ENCODE measurements around the gene ZDHHC14.
A peak's percentile ranks its signal among the peaks of the same experiment; 100 is the strongest.

Gene ZDHHC14

DNA sequence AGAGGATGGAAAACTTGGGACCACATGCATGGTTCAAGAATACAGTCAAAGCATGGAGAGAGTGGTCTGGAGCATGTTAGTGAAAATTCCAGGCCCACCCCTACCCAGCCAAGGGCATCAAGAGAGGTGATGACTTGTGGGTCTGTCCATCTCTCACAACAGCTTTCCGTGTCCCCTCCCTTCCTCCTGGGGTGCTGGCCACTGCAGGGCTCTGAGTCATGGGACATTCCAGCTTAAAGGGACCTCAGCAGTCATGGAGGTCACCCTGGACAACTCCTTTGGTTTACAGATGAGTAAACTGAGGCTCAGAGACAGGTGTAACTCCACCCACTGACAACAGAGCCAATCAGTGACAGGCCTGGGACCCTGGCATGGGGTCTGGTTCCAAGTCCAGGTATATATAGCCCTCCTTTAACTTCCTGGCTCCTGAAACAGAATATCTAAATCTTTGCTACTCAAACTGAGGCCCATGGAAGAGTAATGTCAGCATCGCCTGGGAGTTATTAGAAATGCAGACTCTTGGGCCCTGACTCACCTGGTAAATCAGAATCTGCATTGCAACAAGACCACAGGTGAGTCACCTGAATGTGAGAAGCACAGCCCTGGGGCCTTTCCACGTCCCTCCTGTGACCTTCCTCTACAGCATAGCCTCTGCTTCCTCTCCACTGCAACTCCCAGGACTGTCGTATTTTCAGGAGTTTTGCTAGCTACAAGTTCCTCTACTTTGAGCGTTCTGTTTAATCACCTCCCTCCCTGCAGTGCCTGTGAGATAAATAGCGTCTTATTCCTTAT is 170.2 kb downstream of the ZDHHC14 start:
- Histone ChIP-seq H3K27me3 (no peaks in the 10 kb centered on the region), H3K27ac (no peak overlapping the region), H3K4me1 (no peaks in the 10 kb centered on the region), H3K36me3 (no peaks in the 10 kb centered on the region), H3K4me3 (no peak overlapping the region), H3K9me3 (no peaks in the 10 kb centered on the region)
- intact Hi-C loops (cut with DNase I; ENCODE audit: low total_unique reads) = no loop called here
- TF ChIP-seq, protein P1, sequence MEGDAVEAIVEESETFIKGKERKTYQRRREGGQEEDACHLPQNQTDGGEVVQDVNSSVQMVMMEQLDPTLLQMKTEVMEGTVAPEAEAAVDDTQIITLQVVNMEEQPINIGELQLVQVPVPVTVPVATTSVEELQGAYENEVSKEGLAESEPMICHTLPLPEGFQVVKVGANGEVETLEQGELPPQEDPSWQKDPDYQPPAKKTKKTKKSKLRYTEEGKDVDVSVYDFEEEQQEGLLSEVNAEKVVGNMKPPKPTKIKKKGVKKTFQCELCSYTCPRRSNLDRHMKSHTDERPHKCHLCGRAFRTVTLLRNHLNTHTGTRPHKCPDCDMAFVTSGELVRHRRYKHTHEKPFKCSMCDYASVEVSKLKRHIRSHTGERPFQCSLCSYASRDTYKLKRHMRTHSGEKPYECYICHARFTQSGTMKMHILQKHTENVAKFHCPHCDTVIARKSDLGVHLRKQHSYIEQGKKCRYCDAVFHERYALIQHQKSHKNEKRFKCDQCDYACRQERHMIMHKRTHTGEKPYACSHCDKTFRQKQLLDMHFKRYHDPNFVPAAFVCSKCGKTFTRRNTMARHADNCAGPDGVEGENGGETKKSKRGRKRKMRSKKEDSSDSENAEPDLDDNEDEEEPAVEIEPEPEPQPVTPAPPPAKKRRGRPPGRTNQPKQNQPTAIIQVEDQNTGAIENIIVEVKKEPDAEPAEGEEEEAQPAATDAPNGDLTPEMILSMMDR (IDR thresholded peaks at IDR 0.05) = no peak
- peak in 1 of 2 donors; percentile 37 for DNase-seq

DNA sequence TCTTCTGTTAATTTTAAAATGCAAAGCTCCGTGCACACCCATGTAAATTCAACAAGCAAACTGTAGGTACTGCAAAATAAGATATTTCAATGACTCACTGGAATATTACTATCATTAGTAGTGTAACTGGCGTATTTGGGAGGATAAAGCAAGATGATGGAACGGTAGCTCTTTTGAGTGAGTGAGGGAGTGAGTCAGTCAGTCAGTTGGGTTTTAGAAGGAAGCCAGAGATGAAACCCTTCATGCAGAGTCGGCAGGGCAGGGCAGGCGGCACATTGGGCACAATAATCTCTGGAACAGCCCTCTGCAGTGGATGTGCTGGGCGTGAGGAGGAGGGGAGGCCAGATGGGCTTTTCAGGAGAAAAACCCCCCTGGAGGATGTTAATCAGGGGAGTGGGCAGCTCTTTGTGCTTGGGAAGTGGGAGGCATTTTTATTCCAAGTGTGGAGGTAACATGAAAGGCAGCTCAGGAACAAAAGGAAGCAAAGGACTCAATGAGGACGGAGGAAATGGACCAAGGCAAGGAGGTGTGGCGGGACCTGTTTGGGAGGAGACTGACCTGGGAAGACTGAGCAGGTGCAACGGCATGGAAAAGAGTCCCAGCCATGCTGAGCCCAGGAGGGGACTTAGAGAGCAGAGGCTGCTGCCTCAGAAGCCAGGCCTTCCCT is 171.2 kb downstream of the ZDHHC14 start:
- Histone ChIP-seq H3K4me1 (peaks cover 0 to 9% (median 4%) of the 10 kb centered on the region in 4 donors), H3K27ac (no peak overlapping the region), H3K36me3 (no peaks in the 10 kb centered on the region), H3K27me3 (no peaks in the 10 kb centered on the region), H3K9me3 (no peaks in the 10 kb centered on the region), H3K4me3 (no peak overlapping the region)
- DNase-seq = no peak
- TF ChIP-seq, protein P1 (IDR thresholded peaks at IDR 0.05) = no peak
- intact Hi-C loops (cut with DNase I; ENCODE audit: low total_unique reads) = no loop called here

DNA sequence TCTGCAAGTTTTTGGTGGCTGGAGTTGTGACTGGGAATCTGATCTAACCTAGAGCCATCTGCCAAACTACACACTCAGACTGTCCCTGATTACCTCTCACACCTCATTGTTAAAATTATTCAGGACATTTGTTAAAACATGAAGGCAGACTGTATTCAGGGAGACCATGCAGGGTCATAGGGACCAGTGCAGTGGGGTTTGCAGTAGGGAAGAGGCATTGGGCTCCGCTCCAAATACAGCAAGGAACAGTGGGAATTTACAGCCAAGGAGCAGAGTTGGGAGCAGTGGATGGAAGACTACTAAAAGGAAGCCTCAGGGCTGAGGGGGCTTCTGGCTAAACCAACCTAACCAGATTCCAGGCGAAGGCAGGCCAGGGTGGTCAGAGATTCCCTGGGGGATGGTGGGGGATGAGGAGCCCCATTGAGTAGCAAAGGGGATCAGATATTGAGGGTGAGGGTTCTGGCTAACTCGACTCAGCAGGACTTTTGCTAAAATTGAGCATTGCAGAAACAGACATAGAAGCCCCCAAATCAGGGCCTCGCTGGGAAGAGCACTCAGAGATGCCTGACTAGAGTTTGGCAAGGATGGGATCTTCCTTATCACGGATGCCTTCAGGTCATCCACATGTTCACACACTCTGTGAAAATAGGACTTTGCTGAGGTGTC is 172.0 kb downstream of the ZDHHC14 start:
- no peak overlapping the region for H3K4me3 ChIP-seq
- TF ChIP-seq, protein P1 (IDR thresholded peaks at IDR 0.05) = no peak
- no peak overlapping the region for H3K27ac ChIP-seq
- no peaks in the 10 kb centered on the region for H3K9me3 ChIP-seq
- intact Hi-C loops (cut with DNase I; ENCODE audit: low total_unique reads) = no loop called here
- no peaks in the 10 kb centered on the region for H3K36me3 ChIP-seq
- H3K27me3 ChIP-seq = no peaks in the 10 kb centered on the region
- H3K4me1 ChIP-seq = peaks cover 0 to 9% (median 4%) of the 10 kb centered on the region in 4 donors
- DNase-seq = peak in 1 of 2 donors; percentile 28

DNA sequence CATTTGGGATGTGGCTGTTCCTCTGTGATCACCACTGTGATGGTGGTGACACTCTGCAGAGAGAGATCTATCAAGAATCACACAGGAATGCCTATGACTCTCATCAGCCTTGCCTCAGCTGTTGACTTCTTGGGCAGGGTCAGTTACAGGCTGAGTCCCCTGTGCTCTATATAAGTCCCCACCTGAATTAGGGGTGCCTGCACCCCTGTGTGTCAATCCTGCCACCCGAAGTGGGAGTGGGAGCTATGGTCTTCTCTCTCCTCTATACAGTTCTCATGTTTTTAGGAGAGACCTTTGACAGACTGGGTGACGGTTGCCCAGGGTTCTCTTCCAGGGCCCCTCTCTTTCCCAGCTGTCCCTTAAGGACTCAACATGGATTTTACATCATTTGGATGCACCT is 173.8 kb downstream of the ZDHHC14 start:
- intact Hi-C loops (cut with DNase I; ENCODE audit: low total_unique reads) = no loop called here
- no peaks in the 10 kb centered on the region for H3K27me3 ChIP-seq
- no peak overlapping the region for H3K27ac ChIP-seq
- peaks cover 0 to 9% (median 4%) of the 10 kb centered on the region in 4 donors for H3K4me1 ChIP-seq
- DNase-seq = peak in 1 of 2 donors; percentile 28
- H3K36me3 ChIP-seq = peaks cover 0 to 3% (median 0%) of the 10 kb centered on the region in 3 donors
- H3K4me3 ChIP-seq = no peak overlapping the region
- H3K9me3 ChIP-seq = no peaks in the 10 kb centered on the region
- TF ChIP-seq, protein P1 (IDR thresholded peaks at IDR 0.05) = no peak

DNA sequence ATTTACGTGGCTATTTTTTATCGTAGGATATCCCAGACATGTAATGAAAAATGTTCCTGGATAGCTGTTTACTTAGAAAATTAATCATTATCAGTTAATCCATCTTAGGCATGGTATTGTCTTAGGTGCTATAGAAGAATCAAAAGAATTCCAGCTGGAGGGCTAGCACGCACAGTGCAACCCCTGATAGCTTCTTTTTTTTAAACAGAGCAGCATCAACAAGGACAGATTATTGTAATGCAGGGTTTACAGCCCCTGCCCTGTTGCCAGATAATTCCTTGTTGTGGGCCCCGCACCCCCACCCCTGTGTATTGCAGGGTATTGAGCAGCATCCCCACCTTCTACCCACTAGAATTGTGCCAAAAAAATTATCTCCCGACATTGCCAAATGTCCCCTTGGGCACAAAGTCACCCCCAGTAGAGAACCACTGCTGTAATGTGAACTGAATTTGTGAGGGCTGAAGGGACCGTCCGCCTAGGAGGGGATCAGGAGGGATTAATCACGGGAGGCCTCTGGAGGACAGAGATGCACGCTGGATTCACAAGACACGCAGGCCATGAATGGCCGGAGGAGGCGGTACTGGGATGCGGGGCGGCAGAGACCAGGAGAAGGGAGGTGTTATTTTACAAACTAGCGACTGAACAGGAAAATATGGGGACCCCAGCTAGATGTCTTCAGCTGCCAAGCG is 174.6 kb downstream of the ZDHHC14 start:
- H3K27me3 ChIP-seq = no peaks in the 10 kb centered on the region
- peak in 1 of 2 donors; percentile 10 for DNase-seq
- TF ChIP-seq, protein P1 (IDR thresholded peaks at IDR 0.05) = no peak
- no peaks in the 10 kb centered on the region for H3K9me3 ChIP-seq
- H3K36me3 ChIP-seq = peaks cover 0 to 5% (median 0%) of the 10 kb centered on the region in 3 donors
- H3K4me1 ChIP-seq = peaks cover 0 to 9% (median 4%) of the 10 kb centered on the region in 4 donors
- H3K27ac ChIP-seq = no peak overlapping the region
- intact Hi-C loops (cut with DNase I; ENCODE audit: low total_unique reads) = no loop called here
- H3K4me3 ChIP-seq = no peak overlapping the region

Measured in tibial artery (tissue), 4 donors.